ENCODE measurements around the gene TLK2. TPM values are rescaled to one million over a fixed set of nuclear protein-coding genes. Genes with fewer than 3 reads are reported as not detected.

The TLK2 gene
- total and polyA plus RNA-seq, 2 donors (not counting 3 experiments of a cell fraction or from before 2014, with no cell fraction given), result 30.7 to 40.7 TPM

GRCh38 chr17:62637809-62638208 is 159.2 kb downstream of the TLK2 start:
- ChIA-PET POLR2A (no interaction called here), CTCF (interaction anchor here (0.7 to 1.2 kb wide), 2 partner anchors 9 to 413 kb away, joined by 3 read pairs; no protein-coding TSS in a partner anchor)
- Histone ChIP-seq H3K79me2 (ENCODE audit: control insufficient read depth, insufficient read depth, low read length) (no peaks in the 10 kb centered on the region), H2AFZ (ENCODE audit: low read depth, low read length) (no peak overlapping the region), H3K4me3 (replicated peaks in 1 of 3; ENCODE audit: insufficient read depth in 1 of 3, low read depth in 1 of 3, low read length in 3 of 3) (no peak overlapping the region), H3K27ac (ENCODE audit: insufficient read depth, low read depth, low read length) (no peak overlapping the region), H3K9me3 (replicated peaks; ENCODE audit: control insufficient read depth, insufficient read depth, low read length) (no peaks in the 10 kb centered on the region), H3K9me1 (replicated peaks; ENCODE audit: control insufficient read depth, extremely low read depth, insufficient read depth, low read length) (no peaks in the 10 kb centered on the region), H3K27me3 (ENCODE audit: control insufficient read depth in 2 of 2, insufficient read depth in 2 of 2, low read length in 2 of 2) (no peaks in the 10 kb centered on the region), H4K20me1 (replicated peaks; ENCODE audit: control insufficient read depth, extremely low read depth, insufficient read depth, low read length) (no peaks in the 10 kb centered on the region), H3K9ac (replicated peaks; ENCODE audit: extremely low read depth, insufficient read depth, low read length) (no peak overlapping the region), H3K4me2 (ENCODE audit: insufficient read depth, low read length) (no peak overlapping the region), H3K36me3 (ENCODE audit: control insufficient read depth in 2 of 2, extremely low read depth in 1 of 2, insufficient read depth in 2 of 2, low read length in 2 of 2) (no peaks in the 10 kb centered on the region), H3K4me1 (ENCODE audit: control insufficient read depth, extremely low read depth, insufficient read depth, low read length) (no peaks in the 10 kb centered on the region)
- DNase-seq (ENCODE audit: low read depth, low spot score), result no peak
- no peak for TF ChIP-seq MYC (IDR thresholded peaks at IDR 0.05; ENCODE audit: low read depth, low read length)
- no peak for TF ChIP-seq JUN (IDR thresholded peaks at IDR 0.05; ENCODE audit: borderline replicate concordance, insufficient read depth, insufficient read length, low read depth)
- TF ChIP-seq MAX (IDR thresholded peaks at IDR 0.05; ENCODE audit: insufficient read depth, insufficient read length), result no peak
- no peak for TF ChIP-seq POLR2A (IDR thresholded peaks at IDR 0.05; ENCODE audit: low read depth, low read length)
- TF ChIP-seq POLR2AphosphoS5 (IDR thresholded peaks at IDR 0.05; ENCODE audit: insufficient read depth, low read depth, low read length), result no peak
- TF ChIP-seq FOS (IDR thresholded peaks at IDR 0.05; ENCODE audit: borderline replicate concordance, insufficient read depth, low read length), result no peak
- no peak for TF ChIP-seq EZH2 (IDR thresholded peaks at IDR 0.05; ENCODE audit: borderline replicate concordance, low read depth, low read length, severe bottlenecking)
- no peak for TF ChIP-seq CTCF (IDR thresholded peaks at IDR 0.05; ENCODE audit: extremely low read depth in 1 of 2, insufficient read depth in 1 of 2, low read depth in 1 of 2, low read length in 2 of 2)
- no peak for TF ChIP-seq GATA2 (IDR thresholded peaks at IDR 0.05; ENCODE audit: insufficient read depth, insufficient read length, low read depth, low read length)
- intact Hi-C loops (cut with micrococcal nuclease), result no loop called here
- dilution Hi-C loops (cut with MboI; ENCODE audit: extremely low pct_ligation_motif_present, low sequenced_read_pairs), result no loop called here
- no TSS peak for BruUV-seq (replicated peaks)
- no peak for FAIRE-seq

Data from endothelial cell of umbilical vein (primary cell).